GM10847 (cell line): ENCODE results near the gene MTERF1.

Source experiments
- POLR2A ChIP-seq: IDR thresholded peaks from 2 replicates; pipeline ENCODE4 v1.6.1; 2011; ENCODE audit not compliant: insufficient read length; ENCODE audit errors: extremely low read depth

MTERF1 gene

DNA sequence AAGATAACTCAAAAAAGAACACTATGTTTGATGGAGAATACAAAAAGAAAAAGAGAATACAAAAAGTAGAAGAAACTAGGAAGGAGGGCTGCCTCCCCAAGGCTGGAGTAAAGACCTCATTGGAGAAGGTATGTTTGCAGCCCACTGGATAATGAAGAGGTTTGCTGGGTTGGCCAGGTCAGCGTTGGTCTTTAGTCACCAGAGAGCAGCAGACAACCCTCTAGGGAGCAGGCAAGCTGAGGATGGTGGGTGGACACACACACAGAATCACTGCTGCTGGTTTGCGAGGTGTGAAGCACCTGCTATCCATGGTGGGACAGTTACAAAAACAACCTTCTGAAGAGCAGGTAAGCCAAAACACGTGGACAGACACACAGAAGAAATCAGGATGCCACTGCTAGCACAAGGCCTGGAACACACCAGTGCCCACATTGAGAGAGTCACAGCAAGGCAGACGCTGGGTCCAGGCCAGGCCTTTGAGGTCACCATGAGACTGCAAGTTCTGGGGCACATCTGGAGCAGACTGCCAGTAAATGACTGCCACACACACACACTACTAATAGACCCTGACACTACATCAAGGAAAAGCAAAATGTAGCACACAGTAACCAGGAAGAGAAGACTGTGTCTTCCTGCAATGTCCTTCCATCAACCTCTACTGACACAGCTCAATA lies 43.0 kb downstream of the MTERF1 start:
- TF ChIP-seq POLR2A = no peak

DNA sequence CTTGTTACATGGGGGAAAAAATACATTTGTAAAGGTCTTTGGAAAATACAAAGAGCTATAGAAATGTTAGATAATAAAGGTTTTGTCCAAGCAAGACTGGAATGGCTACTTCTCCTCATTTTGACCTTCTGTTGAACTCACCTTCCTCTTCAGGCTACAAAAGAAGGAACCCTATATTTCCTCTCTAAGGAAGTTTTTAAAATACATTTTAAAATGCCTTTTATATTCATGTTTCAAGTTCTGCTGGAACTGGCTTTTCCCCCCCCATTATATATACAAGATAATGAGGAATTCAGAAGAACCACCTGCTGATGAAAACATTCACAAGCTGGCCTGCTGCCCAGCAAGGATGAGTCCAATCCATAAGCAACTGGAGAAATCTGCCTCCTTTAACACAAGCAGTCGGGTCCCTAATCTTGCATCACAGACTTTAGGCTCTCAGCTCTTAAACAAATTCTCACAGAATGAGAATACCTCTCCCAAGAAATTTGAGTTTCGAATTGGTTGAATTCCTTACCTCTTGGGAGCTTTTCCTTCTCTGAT lies 44.6 kb downstream of the MTERF1 start:
- no peak for TF ChIP-seq POLR2A

- no peak for TF ChIP-seq POLR2A
Measured at GRCh38 chr7:91835091-91835825, 45.2 kb downstream of the MTERF1 start.

DNA sequence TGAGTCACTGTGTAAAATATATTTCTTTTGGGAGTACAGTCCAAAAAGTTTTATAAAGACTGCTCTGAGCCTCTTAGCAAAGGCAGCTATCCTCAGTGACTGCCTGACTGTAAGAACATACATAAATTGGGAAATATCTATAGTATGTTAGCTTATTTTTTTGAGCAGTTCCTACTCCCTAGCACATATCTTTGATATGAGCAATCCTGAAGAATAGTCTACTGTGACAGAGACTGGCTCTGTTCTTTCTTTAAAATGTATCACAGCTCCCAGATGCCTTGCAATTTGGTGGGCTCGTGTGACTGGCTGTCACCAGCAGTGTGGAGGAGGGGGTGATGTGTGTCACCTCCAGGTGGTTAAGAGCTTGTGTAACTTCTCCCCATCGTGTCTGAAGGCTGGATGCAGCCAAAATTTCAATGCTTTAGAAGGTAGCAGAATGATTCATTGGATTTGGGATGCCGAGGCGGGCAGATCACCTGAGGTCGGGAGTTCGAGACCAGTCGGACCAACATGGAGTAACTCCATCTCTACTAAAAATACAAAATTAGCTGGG lies 47.9 kb downstream of the MTERF1 start:
- no peak for TF ChIP-seq POLR2A

DNA sequence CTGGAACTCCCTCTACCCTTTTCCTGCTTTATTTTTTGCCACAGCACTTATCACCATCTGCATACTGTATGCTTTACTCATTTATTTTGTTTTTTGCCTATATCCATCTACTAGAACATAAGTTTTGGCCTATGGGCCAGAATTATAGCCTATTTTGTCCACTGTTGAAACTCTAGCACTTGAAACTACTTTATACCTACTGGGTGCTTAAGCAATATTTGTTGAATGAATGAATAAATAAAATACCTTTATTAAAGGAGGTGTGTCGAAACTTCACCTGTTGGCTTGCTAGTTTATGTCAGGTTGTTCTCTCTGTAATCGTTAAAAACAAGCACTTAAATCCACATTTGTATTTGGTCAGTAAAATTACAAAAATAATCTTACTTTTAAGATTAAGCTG lies 53.3 kb downstream of the MTERF1 start:
- TF ChIP-seq POLR2A = no peak

GRCh38 chr7:91826377-91826776 lies 54.1 kb downstream of the MTERF1 start:
- TF ChIP-seq POLR2A = no peak

GRCh38 chr7:91824201-91824600 lies 56.3 kb downstream of the MTERF1 start:
- no peak for TF ChIP-seq POLR2A
